Ishikawa (cell line): ENCODE data around the gene CLMN.

ENCODE experiments used
- CEBPB ChIP-seq: IDR thresholded peaks from 2 replicates; pipeline ENCODE4 v1.6.1; 2012
- CREB1 ChIP-seq: IDR thresholded peaks from 2 replicates; pipeline ENCODE4 v1.6.1; 2012; ENCODE audit warnings: low read depth
- EGR1 ChIP-seq: IDR thresholded peaks from 2 replicates; pipeline ENCODE4 v1.6.1; 2012
- EP300 ChIP-seq: IDR thresholded peaks from 2 replicates; pipeline ENCODE4 v1.6.1; 2012; ENCODE audit warnings: borderline replicate concordance
- FOXM1 ChIP-seq: IDR thresholded peaks from 2 replicates; pipeline ENCODE4 v1.6.1; 2012; ENCODE audit warnings: low read depth, borderline replicate concordance
- NFIC ChIP-seq: IDR thresholded peaks from 2 replicates; pipeline ENCODE4 v1.6.1; 2012
- RAD21 ChIP-seq: IDR thresholded peaks from 2 replicates; pipeline ENCODE4 v1.6.1; 2012; ENCODE audit warnings: low read depth
- TAF1 ChIP-seq: IDR thresholded peaks from 2 replicates; pipeline ENCODE4 v1.6.1; 2012; ENCODE audit warnings: low read depth, mild to moderate bottlenecking
- TCF12 ChIP-seq: IDR thresholded peaks from 2 replicates; pipeline ENCODE4 v1.6.1; 2012; ENCODE audit warnings: low read depth
- TEAD4 ChIP-seq: IDR thresholded peaks from 2 replicates; pipeline ENCODE4 v1.6.1; 2012
- YY1 ChIP-seq: IDR thresholded peaks from 2 replicates; pipeline ENCODE4 v1.6.1; 2012; ENCODE audit warnings: low read depth
- ZBTB7A ChIP-seq: IDR thresholded peaks from 2 replicates; pipeline ENCODE4 v1.6.1; 2012; ENCODE audit warnings: low read depth
- TF ChIP-seq, protein P1 (sequence below): IDR thresholded peaks from 2 replicates; pipeline ENCODE4 v1.6.1; 2012; ENCODE audit warnings: low read depth, mild to moderate bottlenecking
- TF ChIP-seq, protein P2 (sequence below): IDR thresholded peaks from 2 replicates; pipeline ENCODE4 v1.6.1; 2012
- TF ChIP-seq, protein P3 (sequence below): IDR thresholded peaks from 2 replicates; pipeline ENCODE4 v1.6.1; 2012

CLMN gene

DNA sequence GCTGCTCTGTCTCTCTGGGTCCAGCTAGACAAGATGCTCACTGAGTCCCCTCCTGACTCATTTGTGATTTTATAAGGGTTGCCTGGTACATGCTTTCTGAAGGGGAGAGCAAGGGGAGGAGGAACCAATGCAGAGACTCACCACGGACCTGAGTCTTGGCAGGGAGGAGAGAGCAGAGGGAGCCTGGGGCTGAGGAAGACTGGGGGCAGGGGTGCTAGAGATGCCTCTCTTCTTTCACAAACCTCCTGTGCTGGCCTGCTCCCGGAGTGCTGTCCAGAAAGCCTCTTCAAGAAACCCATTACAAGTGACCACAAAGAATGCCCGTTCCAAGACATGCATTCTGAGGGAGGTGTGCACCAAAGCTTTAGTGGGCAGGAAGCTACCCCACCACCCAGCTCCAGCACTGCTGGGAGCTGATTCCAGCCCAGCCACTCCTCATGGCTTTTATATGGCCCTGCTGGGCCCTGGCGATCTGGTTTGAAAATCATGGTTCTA, 129.3 kb downstream of the CLMN start:
- TF ChIP-seq CREB1 = no peak
- TF ChIP-seq ZBTB7A = no peak
- no peak for TF ChIP-seq RAD21
- no peak for TF ChIP-seq EP300
- TF ChIP-seq NFIC = no peak
- no peak for TF ChIP-seq TEAD4
- no peak for TF ChIP-seq CEBPB
- TF ChIP-seq, protein P1, sequence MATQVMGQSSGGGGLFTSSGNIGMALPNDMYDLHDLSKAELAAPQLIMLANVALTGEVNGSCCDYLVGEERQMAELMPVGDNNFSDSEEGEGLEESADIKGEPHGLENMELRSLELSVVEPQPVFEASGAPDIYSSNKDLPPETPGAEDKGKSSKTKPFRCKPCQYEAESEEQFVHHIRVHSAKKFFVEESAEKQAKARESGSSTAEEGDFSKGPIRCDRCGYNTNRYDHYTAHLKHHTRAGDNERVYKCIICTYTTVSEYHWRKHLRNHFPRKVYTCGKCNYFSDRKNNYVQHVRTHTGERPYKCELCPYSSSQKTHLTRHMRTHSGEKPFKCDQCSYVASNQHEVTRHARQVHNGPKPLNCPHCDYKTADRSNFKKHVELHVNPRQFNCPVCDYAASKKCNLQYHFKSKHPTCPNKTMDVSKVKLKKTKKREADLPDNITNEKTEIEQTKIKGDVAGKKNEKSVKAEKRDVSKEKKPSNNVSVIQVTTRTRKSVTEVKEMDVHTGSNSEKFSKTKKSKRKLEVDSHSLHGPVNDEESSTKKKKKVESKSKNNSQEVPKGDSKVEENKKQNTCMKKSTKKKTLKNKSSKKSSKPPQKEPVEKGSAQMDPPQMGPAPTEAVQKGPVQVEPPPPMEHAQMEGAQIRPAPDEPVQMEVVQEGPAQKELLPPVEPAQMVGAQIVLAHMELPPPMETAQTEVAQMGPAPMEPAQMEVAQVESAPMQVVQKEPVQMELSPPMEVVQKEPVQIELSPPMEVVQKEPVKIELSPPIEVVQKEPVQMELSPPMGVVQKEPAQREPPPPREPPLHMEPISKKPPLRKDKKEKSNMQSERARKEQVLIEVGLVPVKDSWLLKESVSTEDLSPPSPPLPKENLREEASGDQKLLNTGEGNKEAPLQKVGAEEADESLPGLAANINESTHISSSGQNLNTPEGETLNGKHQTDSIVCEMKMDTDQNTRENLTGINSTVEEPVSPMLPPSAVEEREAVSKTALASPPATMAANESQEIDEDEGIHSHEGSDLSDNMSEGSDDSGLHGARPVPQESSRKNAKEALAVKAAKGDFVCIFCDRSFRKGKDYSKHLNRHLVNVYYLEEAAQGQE = no peak
- no peak for TF ChIP-seq TAF1

DNA sequence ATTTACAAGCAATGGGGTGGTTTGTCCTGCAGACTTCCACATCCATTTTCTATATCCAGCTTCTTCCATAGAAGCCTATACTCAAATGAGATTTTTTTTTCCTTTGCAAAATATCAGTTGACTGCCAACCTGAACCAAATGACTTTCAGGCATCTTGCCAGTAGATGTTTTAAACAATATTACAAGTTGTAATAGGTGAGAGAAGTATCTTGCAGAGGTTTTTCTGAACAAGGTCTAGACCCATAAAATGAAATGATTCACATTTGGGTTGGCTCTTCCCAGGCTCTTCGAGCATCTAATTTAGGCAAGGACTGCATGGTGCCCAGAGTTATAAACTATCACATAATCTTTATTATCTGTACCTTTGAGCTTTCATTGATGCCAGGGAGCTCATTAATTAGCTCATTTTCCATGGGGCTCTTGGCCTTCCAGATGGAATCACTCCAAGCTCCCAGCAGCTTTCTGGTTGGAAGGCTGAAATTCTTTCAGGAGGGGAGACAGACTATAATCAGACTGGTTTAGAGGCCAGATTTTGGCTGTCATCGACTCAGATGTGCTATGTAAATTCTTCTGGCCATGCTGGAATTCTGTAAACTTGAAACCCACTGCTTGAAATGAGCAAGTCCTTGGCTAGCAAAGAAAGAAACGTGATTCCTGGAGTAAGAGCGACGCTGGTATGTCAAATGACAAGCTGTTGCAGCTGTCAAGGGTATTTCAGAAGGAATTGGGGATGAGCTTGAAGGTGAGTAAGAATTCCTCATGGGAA, 130.2 kb downstream of the CLMN start:
- TF ChIP-seq EP300 (no peak), FOXM1 (no peak), EGR1 (no peak), CREB1 (no peak), TAF1 (no peak)
- TF ChIP-seq, protein P1 = no peak

DNA sequence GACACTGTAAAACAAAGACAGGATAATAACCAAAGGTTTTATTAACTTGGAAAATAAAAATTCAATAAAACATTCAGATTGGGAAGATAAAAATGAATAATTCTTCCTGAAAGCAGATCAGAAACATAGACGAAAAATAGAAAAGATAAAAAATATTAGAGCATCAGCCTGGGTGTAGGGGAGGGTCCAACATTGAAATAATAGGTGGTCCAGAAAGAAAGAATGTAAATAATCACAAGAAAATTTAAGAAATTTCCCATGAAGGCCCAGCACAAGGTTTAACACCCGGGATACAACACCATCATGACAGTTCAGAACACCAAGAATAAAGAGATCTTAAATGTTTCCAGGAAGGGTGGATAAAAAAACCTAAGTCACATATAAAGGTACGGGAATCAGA, 131.3 kb downstream of the CLMN start:
- TF ChIP-seq, protein P2, sequence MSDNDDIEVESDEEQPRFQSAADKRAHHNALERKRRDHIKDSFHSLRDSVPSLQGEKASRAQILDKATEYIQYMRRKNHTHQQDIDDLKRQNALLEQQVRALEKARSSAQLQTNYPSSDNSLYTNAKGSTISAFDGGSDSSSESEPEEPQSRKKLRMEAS = no peak
- TF ChIP-seq EP300 = no peak
- TF ChIP-seq RAD21 = no peak
- TF ChIP-seq, protein P3, sequence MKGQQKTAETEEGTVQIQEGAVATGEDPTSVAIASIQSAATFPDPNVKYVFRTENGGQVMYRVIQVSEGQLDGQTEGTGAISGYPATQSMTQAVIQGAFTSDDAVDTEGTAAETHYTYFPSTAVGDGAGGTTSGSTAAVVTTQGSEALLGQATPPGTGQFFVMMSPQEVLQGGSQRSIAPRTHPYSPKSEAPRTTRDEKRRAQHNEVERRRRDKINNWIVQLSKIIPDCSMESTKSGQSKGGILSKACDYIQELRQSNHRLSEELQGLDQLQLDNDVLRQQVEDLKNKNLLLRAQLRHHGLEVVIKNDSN = no peak
- TF ChIP-seq TEAD4 = no peak
- TF ChIP-seq, protein P1 = no peak

DNA sequence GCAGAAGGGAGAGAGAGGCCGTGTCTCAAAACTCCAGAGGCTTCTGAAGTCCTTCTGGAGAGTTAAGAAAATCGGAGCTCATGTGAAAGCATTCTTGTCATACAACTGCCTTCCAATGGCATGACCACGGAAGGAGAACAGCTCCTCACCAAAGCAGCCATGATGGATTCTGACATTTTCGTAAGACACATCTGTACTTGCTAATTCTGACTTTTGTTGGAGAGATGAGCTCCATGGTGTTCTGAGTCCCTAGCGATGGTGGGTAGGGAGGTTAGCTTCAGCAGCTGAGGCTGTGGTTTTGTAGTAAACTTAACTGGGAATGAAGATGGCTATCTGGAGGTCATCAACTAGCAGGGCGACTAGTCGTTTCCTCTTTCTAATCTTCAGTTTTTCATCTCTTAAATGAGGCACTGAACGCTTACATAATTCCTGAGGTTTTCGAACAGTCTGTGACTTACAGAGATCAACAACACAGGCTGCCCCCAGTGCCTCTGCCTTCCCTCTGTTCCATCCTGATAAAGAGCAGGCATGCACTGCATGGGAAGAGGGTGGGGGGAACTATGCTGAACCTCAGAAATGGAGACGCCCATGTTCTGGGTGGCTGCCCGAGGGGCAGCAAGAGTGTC, 133.8 kb downstream of the CLMN start:
- TF ChIP-seq EP300 = no peak
- TF ChIP-seq, protein P1 = no peak
- TF ChIP-seq FOXM1 = no peak
- TF ChIP-seq CEBPB = no peak
- no peak for TF ChIP-seq YY1
- no peak for TF ChIP-seq TCF12
- no peak for TF ChIP-seq CREB1
- TF ChIP-seq NFIC = no peak
- TF ChIP-seq EGR1 = no peak
- TF ChIP-seq TEAD4 = no peak
- TF ChIP-seq TAF1 = no peak
- TF ChIP-seq RAD21 = no peak
- TF ChIP-seq, protein P2 = no peak
- TF ChIP-seq, protein P3 = no peak
- no peak for TF ChIP-seq ZBTB7A
